Keratinocyte (primary cell): Measurements from ENCODE around the gene SRSF8.
"Not testable (repeated sequence)": the region's sequence is repeated elsewhere in the genome, so short reads cannot be mapped to it uniquely, and the experiment has no call there.

Experiments
- EZH2 ChIP-seq: IDR thresholded peaks from one replicate; pipeline ENCODE4 v1.6.1; 2012; ENCODE audit warnings: inconsistent platforms, mild to moderate bottlenecking, low read length, moderate library complexity
- TF ChIP-seq, protein P1 (sequence below), 3 experiments: IDR thresholded peaks in 1 of 3; conservative IDR thresholded peaks in 1 of 3; optimal IDR thresholded peaks in 1 of 3; 2 replicates in 2 of 3; 3 replicates in 1 of 3; pipeline versions ENCODE3 to v1.5.1; 2011; ENCODE audit warnings: low read length in 3 of 3, mild to moderate bottlenecking in 3 of 3, moderate library complexity in 2 of 3, control low read depth in 1 of 3, inconsistent platforms in 1 of 3; ENCODE audit not compliant: insufficient read depth in 2 of 3; ENCODE audit errors: extremely low read depth in 1 of 3

GRCh38 chr11:95111471-95111870 is 44.8 kb downstream of the SRSF8 start:
- TF ChIP-seq EZH2: not testable (repeated sequence)
- TF ChIP-seq, protein P1, sequence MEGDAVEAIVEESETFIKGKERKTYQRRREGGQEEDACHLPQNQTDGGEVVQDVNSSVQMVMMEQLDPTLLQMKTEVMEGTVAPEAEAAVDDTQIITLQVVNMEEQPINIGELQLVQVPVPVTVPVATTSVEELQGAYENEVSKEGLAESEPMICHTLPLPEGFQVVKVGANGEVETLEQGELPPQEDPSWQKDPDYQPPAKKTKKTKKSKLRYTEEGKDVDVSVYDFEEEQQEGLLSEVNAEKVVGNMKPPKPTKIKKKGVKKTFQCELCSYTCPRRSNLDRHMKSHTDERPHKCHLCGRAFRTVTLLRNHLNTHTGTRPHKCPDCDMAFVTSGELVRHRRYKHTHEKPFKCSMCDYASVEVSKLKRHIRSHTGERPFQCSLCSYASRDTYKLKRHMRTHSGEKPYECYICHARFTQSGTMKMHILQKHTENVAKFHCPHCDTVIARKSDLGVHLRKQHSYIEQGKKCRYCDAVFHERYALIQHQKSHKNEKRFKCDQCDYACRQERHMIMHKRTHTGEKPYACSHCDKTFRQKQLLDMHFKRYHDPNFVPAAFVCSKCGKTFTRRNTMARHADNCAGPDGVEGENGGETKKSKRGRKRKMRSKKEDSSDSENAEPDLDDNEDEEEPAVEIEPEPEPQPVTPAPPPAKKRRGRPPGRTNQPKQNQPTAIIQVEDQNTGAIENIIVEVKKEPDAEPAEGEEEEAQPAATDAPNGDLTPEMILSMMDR (optimal IDR thresholded peaks at IDR 0.05 in 1 of 3, IDR thresholded peaks at IDR 0.05 in 1 of 3, conservative IDR thresholded peaks at IDR 0.05 in 1 of 3; ENCODE audit: extremely low read depth in 1 of 3, insufficient read depth in 2 of 3, low read length in 3 of 3): not testable (repeated sequence)
